ENCODE measurements around the gene CCDC12.

DNA sequence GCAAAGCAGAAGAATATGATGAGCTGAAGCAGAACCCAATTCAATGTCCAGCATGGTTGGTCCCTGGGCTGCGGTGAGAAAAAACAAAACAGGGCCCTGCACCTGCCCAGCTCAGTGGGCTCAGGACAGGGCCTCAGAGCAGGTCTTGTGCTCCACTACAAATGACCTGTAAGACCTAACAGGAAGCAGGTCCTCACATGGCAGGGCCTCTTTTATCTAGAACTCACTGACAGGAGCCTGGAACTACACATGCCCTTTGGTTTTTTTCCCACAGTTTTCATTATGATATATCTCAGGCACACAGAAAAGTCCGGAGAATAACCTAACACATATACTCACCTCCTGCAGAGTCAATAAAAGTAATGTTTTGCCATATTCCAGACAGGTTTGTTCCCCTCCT, 38.4 kb downstream of the CCDC12 start:
- TF ChIP-seq, protein P1, sequence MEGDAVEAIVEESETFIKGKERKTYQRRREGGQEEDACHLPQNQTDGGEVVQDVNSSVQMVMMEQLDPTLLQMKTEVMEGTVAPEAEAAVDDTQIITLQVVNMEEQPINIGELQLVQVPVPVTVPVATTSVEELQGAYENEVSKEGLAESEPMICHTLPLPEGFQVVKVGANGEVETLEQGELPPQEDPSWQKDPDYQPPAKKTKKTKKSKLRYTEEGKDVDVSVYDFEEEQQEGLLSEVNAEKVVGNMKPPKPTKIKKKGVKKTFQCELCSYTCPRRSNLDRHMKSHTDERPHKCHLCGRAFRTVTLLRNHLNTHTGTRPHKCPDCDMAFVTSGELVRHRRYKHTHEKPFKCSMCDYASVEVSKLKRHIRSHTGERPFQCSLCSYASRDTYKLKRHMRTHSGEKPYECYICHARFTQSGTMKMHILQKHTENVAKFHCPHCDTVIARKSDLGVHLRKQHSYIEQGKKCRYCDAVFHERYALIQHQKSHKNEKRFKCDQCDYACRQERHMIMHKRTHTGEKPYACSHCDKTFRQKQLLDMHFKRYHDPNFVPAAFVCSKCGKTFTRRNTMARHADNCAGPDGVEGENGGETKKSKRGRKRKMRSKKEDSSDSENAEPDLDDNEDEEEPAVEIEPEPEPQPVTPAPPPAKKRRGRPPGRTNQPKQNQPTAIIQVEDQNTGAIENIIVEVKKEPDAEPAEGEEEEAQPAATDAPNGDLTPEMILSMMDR (IDR thresholded peaks at IDR 0.05): no peak
- TF ChIP-seq POLR2A (IDR thresholded peaks at IDR 0.05): no peak
